HG02610 (cell line): Measurements from ENCODE around the gene PROK2.

ENCODE experiments used
- ATAC-seq: cut with Tn5 transposase; IDR thresholded peaks from one replicate; pipeline ENCODE4 v1.9.1; 2021; ENCODE audit warnings: mild to moderate bottlenecking, moderate library complexity; ENCODE audit not compliant: unreplicated experiment

Gene PROK2

GRCh38 chr3:71787851-71788405 lies 3.0 kb upstream of the PROK2 start:
- no peak for ATAC-seq

GRCh38 chr3:71786551-71786950 lies 1.6 kb upstream of the PROK2 start:
- ATAC-seq: no peak

GRCh38 chr3:71786217-71786549 lies 1.2 kb upstream of the PROK2 start:
- no peak for ATAC-seq

- ATAC-seq: no peak
Observed at GRCh38 chr3:71785532-71786216, 726 bp upstream of the PROK2 start.

GRCh38 chr3:71784201-71784913 lies 591 bp downstream of the PROK2 start:
- no peak for ATAC-seq

- no peak for ATAC-seq
Observed at GRCh38 chr3:71783152-71783551, 1.8 kb downstream of the PROK2 start.

GRCh38 chr3:71780430-71780829 lies 4.5 kb downstream of the PROK2 start:
- ATAC-seq: no peak

- no peak for ATAC-seq
Observed at GRCh38 chr3:71779674-71780377, 5.1 kb downstream of the PROK2 start.

- no peak for ATAC-seq
Observed at GRCh38 chr3:71778353-71778752, 6.6 kb downstream of the PROK2 start.

GRCh38 chr3:71776538-71776937 lies 8.4 kb downstream of the PROK2 start:
- ATAC-seq: no peak

GRCh38 chr3:71771884-71772283 lies 13.1 kb downstream of the PROK2 start:
- no peak for ATAC-seq

GRCh38 chr3:71771126-71771525 lies 13.8 kb downstream of the PROK2 start:
- ATAC-seq: no peak

- ATAC-seq: no peak
Observed at GRCh38 chr3:71763426-71763825, 21.5 kb downstream of the PROK2 start.

- no peak for ATAC-seq
Observed at GRCh38 chr3:71760140-71760539, 24.8 kb downstream of the PROK2 start.

- no peak for ATAC-seq
Observed at GRCh38 chr3:71759401-71759800, 25.5 kb downstream of the PROK2 start.

GRCh38 chr3:71758091-71758490 lies 26.9 kb downstream of the PROK2 start:
- no peak for ATAC-seq

GRCh38 chr3:71754610-71755253 lies 30.2 kb downstream of the PROK2 start:
- ATAC-seq: no peak

GRCh38 chr3:71753701-71754609 lies 31.0 kb downstream of the PROK2 start, which contains the start of gene GPR27:
Gene GPR27 (plus strand): TSS chr3:71753855. CDS start chr3:71754050, 195 bp downstream.
- no peak for ATAC-seq

GRCh38 chr3:71752831-71753700 lies 31.9 kb downstream of the PROK2 start:
- no peak for ATAC-seq
